CD1c-positive myeloid dendritic cell (primary cell): ENCODE results near the gene CREB5.
"Not testable (repeated sequence)": the region's sequence is repeated elsewhere in the genome, so short reads cannot be mapped to it uniquely, and the experiment has no call there.

Experiments used
- DNase-seq: peaks from one replicate; pipeline ENCODE4 v3.0.0-alpha.2; 2016; ENCODE audit errors: extremely low spot score

The CREB5 gene

GRCh38 chr7:28579571-28579970 is 167.3 kb downstream of the CREB5 start:
- no peak for DNase-seq

GRCh38 chr7:28580665-28581064 is 168.3 kb downstream of the CREB5 start:
- no peak for DNase-seq

DNA sequence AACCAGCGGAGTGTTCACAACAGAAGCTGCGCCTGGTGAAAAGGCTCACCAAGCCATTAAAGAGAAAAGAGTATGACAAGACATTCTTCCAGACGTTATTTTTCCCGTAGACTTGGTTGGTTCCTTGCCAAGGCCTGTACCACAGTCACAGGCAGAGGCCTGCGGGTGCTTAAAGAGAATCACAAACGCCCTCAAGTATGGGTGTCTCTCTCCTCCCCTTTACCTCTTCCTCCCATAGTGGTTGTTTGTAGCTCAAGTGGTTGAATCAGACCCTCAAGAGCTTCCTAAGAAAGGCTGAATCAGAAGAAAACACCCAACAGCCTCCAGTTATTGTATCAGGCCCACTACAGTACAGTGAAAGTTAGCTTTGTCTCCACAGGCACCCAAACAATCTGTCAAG is 169.0 kb downstream of the CREB5 start:
- no peak for DNase-seq

GRCh38 chr7:28582226-28582625 is 169.9 kb downstream of the CREB5 start:
- no peak for DNase-seq

GRCh38 chr7:28584235-28584634 is 171.9 kb downstream of the CREB5 start:
- no peak for DNase-seq

DNA sequence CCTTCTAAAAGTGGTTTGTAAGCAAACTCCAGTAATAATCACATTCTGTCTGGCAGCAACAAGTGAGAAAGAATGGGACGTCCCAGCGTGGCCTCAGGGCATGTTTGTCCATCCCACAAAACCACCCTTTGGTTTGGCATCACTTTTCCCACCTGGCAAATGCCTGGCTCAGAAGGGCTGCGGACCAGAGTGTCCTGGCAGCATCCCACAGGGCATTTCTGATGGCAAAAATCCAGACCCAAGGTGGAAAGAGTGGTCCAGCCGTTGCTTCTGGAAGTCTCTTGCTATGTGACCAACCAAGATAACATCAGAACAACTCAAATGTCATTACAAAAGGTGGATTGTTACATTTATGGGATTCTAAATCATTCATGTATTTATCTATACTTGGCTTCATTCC is 174.4 kb downstream of the CREB5 start:
- DNase-seq, result no peak

GRCh38 chr7:28587211-28587610 is 174.9 kb downstream of the CREB5 start:
- DNase-seq, result no peak

GRCh38 chr7:28588602-28589001 is 176.3 kb downstream of the CREB5 start:
- DNase-seq, result no peak

DNA sequence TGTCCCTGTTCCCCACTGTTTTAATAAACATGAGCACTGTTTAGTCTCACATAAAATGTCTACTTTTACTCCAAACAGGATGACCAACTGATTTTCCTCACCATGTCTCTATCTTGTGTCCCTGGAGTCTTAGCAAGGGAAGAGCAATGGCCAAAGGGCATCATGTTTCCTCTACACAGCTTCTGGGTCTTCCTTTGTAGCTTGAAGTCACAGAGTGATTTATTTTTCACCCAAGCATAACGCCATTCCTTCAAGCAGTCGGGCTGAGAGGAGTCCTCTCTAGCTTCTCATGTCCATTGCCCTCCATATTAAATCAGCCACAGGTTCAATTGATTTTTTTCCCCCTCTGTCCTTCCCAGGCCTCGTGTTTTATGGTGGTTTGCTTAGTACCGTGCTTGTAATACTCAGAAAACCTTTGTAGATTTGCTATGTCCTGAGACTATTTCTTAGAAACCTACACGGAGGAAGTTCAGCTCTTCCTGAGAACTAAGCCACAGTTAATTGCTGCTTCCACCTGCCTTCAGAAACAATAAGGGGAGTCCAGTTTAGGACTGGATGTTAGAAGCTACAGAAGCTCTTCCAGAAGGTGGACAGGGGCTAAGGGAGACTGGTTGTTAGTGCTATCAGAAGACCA is 178.8 kb downstream of the CREB5 start:
- no peak for DNase-seq

DNA sequence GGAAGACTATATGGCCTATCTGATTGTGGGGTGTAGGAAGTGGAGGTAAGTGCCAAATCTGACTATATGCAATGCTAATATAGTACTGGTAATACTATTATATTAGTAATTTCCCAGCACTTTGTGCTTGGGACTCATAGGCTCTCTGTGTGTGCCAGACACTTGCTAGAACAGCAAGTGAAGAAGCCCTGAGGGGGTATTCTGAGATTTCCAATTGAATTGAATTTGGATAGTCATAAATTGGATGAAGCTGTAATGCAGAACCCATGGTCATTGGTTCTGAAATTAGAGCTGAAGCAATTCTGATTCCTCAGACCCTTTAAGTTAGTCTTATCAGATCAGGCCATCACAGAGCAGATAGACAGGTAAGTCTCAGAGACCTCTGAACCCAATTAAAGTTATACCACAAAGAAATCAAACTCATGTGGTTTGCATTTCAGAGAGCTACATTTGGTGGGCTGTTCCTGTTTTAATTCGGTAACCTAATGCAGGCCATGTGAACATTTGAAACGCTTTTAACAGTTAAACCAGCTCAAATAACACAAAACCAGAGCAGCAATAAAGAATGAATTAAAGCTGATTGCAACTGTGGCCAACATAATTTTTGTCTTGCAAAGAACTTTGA is 179.5 kb downstream of the CREB5 start:
- DNase-seq, result no peak

- no peak for DNase-seq
These were observed 180.5 kb downstream of the CREB5 start for GRCh38 chr7:28592861-28593260.

DNA sequence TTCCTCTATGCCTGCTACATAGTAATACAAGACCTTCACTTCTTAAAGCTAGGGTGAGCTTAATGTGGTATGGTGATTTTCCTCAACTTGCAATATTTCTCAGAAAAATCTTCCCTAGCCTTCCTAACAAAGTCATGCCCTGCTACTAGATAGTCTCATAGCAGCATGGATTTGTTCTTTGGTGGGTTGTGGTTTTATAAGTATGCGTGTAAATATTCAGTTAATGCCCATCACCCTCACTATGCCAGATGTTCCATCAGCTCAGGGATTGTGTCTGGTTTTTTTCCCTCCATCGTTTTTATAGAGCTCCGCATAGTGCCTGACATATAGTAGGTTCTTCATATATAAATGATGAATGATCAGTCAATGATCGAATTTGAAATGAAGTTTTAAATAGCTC is 182.8 kb downstream of the CREB5 start:
- no peak for DNase-seq

- no peak for DNase-seq
These were observed 183.5 kb downstream of the CREB5 start for GRCh38 chr7:28595801-28596200.

GRCh38 chr7:28596245-28596935 is 184.1 kb downstream of the CREB5 start:
- DNase-seq, result no peak

DNA sequence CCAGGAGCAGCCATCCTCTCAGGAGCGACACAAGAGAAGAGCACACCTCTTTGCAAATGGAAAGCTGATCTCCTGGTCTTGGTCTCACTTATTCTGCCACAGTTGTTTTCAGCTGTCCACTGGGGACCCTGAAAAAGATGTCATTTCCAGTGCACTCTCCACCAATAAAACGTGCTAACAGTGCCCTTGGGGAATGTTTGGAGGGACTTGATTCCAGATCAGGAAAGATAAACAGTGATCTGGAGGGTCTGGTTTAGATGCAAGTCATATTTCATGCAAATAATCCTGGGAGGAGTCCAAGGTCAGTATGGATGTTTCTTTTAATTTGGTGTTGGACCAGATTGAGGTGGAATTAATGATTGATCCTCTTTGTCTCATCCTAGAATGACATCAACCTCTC is 185.0 kb downstream of the CREB5 start:
- no peak for DNase-seq

DNA sequence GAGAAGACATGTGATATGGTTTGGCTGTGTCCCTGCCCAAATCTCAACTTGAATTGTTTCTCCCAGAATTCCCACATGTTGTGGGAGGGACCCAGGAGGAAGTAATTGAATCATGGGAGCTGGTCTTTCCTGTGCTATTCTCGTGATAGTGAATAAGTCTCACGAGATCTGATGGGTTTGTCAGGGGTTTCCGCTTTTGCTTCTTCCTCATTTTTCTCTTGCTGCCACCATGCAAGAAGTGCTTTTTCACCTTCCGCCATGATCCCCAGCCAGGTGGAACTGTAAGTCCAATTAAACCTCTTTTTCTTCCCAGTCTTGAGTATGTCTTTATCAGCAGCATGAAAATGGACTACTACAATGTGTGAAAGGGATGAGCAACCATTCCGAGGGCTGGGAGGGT is 185.7 kb downstream of the CREB5 start:
- not testable (repeated sequence) for DNase-seq

DNA sequence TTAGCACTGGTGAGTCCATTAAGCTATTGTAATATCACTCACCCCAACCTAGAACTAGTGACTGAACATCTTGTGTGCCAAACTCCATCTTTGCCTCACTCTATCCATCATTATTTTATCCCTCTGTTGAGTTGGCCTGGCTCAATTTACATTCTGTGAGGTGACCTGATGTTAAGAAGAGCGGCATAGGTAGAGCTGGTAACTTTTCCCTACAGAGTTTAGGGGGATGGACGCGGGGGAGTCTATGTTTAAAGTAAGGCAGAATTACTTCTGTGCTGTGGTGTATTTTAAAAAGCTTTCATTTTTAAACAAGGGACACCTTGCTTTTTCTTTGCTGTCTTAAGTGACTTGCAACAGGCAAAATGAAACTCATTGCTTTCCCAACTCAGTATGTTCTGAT is 186.3 kb downstream of the CREB5 start:
- DNase-seq, result no peak

DNA sequence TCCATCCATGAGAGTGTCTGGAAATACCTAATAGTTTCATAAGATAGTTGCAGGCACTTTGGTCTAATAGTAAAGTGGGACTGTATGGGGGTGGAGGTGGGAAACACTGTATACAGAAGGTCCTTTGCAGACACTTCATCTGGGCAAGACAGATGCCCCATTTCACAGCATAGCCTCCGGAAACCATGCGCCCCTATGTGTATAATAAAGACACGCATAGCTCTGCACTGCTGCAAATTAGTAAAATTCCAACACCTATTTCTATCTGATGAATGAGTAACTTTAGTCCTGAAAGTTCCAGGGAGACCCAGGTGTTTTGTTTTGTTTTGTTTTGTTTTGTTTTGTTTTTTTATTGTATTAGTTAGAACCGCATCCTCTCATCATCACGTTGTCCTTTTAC is 187.1 kb downstream of the CREB5 start:
- DNase-seq, result no peak

DNA sequence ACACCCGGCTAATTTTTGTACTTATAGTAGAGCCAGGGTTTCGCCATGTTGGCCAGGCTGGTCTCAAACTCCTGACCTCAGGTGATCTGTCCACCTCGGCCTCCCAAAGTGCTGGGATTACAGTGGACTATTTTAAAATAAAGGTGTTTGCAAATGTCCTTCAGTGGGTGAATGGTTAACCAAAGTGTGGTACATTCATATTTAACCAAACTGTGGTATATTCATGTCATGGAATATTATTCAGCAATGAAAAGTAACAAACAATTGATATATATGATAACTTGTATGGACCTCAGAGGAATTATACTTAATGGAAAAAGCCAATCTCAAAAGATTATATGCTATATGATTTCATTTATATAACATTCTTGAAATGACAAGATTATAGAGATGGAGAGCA is 190.0 kb downstream of the CREB5 start:
- DNase-seq, result no peak

DNA sequence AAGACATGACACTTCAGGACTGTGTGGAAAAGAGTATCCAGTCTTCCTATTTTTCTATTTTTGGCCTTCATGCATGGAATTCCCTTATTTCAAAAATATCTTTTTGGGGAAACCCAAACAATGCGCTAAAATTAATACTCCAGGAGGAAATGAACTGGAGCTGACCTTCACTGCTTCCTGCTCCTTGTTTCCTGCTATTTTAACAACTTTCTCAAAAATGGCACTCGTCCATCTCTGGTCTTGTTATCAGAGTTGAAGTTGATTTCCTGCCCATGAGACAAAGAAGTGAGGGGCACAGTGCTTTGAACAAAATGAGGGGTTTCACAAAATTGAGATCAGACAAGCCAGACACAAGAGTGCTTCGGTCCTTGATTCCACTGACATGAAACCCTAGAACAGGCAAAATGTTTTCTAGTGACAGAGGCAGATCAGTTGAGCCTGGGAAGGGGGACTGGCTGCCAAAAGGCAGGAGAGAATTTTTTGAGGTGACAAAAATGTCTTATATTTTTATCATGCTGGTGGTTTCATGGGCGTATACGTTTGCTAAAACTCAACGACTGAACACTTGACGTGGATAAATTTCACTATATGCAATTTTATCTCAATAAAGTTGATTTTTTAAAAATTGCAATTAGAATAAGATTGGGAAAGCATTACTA is 193.2 kb downstream of the CREB5 start:
- DNase-seq, result no peak

GRCh38 chr7:28606421-28606820 is 194.1 kb downstream of the CREB5 start:
- DNase-seq, result no peak

DNA sequence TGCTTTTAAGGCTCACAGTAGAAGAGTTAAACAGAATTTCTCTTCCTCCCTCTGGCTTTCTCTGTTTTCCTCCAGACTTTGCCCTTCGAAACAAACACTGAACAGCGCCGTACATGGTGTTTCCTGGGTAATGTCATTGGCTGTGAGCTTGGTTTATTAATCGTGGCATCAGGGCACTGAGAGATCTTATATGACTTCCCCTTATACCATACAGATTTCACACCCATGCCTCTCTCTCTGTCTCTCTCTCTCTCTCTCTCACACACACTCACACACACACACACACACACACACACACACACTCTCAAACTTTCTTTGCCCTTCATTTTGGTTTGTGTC is 195.5 kb downstream of the CREB5 start:
- no peak for DNase-seq

- DNase-seq, result no peak
These were observed 195.9 kb downstream of the CREB5 start for GRCh38 chr7:28608237-28608656.
